ENCODE measurements around the gene TMEM9. TPM values are rescaled to one million over a fixed set of nuclear protein-coding genes. Genes with fewer than 3 reads are reported as not detected.
A peak's percentile ranks its signal among the peaks of the same experiment; 100 is the strongest.
"Not testable (repeated sequence)": the region's sequence is repeated elsewhere in the genome, so short reads cannot be mapped to it uniquely, and the experiment has no call there.

Gene TMEM9
- total RNA-seq, 1 donor from 2014 or later = 55.3 TPM

DNA sequence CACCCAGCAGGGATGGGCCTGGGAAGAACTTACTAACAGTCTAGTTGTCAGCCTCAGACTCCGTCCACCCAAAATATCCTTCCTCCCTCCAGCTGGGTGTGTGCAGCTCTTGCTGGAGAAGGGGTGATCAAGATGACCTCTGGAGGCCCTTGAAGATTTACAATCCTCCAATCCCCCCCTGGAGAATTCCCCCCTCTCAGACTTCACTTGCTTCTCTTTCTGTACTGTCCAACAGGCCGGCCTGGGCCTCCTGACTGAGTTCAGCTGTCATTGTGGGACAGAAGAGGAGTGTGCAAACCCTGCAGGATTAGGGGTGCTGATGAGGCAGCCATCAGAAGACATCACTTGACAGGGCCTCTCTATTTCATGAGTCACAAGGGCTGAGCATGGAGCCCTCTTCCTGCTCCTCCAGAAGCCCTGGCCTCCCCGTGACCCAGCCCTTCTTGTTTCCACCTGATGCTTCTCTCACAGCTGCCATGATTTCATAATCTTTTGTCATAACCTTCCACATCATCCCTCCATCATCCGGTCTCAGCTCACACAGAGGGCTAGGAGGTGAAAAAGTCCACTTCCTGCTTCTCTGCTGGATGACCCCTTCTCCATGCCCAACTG is 18.8 kb upstream of the TMEM9 start:
- DNase-seq (ENCODE audit: low spot score) = no peak

DNA sequence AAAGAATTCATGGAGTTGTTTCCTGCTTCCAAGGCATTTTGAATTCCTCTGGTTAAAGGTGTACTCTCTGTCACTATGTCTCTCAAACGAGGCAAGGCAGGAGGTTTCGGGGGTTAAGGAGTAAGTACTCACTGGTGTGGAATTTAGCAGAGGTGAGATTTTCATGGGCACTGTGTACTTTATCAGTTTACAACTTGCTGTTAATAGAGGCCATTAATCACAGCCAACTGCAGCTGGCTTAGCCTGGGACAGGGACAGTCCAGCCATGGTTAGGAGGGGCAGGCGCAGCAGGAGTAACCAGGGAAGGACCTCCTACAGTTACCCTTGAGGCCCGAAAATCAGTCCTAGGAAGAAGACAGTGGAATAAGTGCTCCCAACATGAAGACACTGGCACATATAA is 18.1 kb upstream of the TMEM9 start:
- no peak for DNase-seq (ENCODE audit: low spot score)

DNA sequence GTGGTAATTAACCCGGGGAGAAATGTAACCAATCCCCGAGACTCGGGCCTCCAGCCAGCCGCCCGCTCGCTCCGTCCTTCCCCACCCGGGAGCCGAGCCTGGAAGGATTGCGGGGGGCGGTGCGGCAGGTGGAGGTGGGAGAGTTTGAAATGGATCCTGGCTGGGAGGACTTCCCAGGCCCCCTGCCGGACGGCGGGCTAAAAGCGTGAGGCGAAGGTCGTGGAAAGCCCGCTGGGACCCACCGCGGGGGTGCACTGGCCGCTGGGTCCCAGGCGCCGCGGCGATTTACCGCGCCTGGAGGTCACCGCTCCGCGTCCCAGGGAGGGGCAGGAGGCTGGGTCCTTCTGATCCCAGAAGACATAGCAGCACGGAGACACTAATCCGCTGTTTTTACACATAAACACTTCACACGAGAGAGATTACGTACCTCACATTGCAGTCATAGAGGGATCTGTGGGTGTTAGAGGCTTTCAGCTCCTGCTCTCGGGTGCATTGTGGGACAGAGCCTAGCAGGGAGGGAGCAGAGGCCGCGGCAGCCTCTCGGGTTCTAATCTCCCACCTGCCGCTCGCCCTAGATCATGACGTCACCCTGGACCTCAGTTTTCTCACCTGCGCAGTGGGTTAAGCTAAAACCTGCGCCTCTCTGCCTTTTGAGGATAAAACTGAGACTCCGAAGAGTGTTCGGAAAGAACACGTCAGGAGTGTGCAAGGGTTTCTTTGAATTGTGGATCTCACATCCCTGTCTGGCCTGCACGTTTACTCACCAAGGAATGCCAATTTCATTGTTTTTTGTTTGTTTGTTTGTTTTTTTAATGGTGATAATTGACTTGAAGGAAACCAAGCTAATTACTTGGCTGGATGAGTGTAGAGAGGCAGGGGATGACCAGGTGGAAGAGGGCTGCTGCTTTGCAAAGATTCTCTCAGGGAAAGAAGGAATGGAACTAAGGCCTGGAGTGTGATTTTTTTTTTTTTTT is 17.1 kb upstream of the TMEM9 start:
- no peak for DNase-seq (ENCODE audit: low spot score)

DNA sequence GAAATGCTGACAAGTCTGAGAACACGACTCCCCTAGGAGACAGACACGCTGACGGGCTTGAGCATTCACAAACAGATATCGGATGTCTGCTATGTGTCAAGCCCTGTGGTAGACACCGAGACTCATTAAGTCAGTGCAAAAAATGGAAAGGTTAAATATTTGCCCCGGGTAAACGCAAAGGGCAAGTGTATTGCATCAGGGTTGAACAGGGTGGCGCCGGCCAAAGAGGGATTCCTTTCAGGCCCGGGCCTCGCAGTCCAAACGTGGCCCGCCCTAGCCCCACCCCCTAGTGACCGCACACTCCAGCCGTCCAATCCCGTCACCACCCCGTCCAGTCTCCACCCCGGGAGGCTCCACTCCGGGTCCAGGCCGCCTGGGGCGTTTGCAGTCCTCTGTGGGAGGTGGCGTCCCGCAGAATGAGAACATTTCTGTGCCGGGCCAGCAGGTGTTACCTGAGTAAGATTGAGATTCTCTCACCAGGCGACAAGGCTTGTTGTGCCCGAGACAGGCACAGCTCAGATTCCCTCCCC is 16.3 kb upstream of the TMEM9 start:
- DNase-seq (ENCODE audit: low spot score) = peak; percentile 96

DNA sequence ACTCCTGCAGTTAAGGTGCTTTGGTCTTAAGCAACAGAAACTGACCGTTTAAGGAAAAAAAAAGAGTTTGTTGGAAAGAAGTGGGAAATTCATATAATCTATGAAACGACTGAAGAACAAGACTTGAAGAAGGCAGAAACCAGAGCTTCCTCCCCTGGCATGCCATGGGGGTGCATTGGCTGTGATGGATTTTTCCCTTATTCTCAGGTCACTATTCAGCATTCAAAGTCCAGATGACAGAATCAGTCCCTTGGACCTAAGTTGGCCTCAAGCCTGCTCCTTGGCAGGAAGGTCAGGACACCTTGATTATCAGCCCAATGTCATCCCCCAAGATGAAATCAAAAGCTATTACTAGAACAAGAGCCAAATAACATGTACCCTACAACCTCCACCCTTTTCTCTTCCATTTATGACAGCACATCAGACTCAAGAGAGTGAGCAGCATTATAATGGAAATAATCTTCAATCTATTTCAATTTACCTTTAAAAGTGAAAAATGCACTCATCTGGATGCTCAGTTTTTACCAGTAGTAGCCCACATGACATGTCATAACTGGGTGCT is 15.8 kb upstream of the TMEM9 start:
- no peak for DNase-seq (ENCODE audit: low spot score)

DNA sequence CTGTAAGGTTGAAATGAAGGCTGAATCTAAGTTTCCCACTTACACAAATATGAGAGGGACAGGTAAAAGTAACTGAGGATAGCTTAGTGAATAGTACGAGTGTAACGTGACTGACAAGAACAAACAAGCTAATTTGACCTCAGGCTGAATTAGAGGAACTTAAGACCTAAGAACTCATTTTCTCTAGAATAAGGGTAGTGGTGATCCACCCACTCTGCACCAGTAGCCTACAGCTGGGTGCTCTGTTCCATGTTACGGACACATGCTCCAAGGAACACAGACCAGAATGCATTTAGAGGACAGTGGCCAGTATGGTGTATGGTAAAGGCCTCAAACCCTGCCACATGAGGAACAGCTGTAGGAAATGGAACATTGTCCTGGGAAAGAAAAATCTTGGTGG is 14.9 kb upstream of the TMEM9 start:
- DNase-seq (ENCODE audit: low spot score) = no peak

DNA sequence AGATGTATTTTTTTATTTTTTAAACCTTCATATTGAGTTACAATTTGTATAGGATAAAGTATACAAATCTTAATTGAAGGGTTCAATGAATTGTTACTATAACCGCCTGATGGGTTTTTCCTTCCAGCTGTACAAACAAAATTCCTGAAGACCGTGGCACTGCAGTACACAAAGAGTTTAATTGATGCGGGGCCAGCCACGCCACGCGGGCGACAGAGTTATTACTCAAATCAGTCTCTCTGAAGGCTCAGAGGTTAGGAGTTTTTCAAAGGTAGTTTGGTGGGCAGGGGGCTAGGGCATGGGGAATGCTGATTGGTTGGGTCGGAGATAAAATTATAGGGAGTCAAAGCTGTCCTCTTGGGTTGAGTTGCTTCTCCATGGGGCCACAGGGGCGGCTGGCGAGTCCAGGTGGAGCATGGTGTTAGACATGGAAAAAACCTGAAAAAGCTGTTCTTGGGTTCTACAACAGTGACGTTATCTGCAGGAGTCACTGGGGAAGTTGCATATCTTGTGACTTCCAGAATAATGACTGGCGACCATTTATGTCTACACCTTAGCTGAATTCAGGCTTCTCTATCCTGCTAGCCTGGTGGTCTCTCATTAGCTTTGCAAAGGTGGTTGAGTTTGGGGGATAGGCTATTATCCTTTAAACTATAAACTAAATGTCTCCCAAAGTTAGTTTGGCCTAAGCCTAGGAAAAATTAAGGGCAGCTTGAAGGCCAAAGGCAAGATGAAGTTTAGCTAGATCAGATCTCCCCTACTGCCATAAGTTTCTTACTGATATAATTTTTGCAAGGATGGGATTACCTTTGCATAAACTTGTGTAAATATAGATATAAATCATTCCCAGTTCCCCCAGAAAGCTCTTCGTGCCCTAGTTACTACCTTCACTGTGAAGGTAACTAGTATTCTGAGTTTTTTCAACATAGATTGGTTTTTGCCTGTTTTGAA is 13.0 kb upstream of the TMEM9 start:
- no peak for DNase-seq (ENCODE audit: low spot score)

DNA sequence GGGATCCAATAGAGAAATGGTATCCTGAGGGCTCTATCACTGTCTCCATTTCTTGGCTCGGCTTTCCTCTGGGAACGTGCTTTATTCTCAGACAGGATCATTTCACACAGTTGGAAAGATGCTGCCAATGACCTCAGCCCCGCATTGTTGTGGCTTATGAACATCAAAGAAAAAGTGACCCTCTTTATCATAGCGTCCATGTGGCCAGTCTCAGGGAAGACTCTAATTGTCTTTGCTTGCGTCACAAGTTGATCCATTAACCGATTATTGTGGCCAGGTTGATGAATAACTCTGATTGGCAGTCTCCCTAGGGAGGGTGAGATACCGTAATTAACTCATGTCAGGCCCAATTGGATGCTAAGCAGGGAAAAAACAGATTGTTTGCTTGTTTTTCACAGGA is 10.4 kb upstream of the TMEM9 start:
- DNase-seq (ENCODE audit: low spot score) = no peak

DNA sequence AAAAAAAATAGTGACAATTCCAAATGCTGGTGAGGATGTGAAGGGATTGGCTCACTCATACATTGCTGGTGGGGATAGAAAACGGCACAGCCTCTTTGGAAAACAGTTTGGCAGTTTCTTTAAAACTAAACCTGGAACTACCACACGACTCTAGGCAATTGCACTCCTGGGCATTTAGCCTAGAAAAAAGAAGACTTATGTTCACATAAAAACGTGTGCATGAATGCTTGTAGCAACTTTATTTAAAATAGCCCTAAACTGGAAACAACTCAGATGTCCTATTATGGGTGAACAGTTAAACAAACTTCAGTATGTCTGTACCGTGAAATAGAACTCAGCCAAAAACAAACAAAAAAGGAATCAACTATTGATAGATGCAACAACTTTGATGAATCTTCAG is 9.4 kb upstream of the TMEM9 start:
- DNase-seq (ENCODE audit: low spot score) = no peak

DNA sequence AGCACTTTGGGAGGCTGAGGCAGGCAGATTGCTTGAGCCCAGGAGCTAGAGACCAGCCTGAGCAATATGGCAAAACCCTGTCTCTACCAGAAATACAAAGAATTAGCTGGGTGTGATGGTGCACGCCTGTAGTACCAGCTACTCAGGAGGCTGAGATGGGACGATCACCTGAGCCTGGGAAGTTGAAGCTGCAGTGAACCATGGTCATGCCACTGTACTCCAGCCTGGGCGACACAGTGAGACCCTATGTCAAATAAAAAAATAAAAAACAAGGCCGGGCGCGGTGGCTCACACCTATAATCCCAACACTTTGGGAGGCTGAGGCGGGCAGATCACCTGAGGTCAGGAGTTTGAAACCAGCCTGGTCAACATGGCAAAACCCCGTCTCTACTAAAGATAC is 8.8 kb upstream of the TMEM9 start:
- DNase-seq (ENCODE audit: low spot score) = not testable (repeated sequence)

DNA sequence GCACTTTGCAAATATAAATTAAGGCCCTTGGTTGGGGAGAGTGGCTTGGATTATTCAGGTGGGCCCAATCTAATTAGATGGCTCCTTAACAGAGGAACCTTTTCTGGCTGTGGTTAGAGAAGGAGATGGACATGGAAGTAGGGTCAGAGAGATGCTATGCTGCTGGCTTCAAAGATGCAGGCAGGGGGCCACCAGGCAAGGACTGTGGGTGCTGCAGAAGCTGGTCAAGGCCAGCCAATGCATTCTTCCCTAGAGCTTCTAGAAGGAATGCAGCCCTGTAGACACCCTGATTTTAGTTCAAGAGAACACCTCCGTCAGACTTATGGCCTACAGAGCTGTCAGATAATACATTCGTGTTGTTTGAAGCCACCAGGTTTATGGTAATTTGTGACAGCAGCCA is 3.7 kb upstream of the TMEM9 start:
- DNase-seq (ENCODE audit: low spot score) = no peak

DNA sequence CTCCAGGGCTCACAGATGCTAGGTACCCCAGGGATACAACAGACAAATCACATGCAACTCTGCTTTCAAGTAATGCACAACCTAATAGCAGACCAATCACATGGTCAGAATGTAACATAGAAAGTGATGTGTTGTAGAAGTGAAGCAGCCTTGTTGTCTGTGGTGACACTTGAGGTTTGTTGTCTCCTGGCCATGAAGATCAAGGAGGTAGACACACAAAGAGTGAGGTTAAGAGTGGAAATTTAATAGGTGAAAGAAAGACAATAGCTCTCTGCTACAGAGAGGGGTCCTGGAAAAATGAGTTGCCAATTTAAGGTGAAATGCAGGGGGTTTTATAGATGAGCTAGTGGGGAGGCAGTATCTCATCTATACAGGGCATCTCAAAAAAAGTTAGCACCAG is 2.5 kb upstream of the TMEM9 start:
- DNase-seq (ENCODE audit: low spot score) = no peak

DNA sequence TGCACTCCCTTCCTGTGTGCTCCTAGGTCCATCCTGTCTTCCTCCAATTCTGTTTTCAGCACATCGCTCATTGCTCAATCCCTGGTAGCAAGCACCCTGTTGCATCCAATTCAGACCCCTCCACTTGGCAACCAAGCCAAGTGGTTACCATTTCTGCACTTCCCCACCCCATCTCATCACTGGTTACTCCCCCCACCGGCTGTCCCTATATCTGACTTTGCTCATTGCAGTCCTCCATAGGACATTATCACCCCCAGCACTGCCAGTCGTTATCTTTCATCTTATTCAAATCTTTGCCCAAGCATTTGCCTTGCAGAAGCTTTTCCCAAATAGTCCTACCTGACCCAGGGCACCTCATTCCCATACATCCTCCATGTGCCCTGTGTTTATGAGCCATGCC is 2.1 kb upstream of the TMEM9 start:
- DNase-seq (ENCODE audit: low spot score) = no peak

DNA sequence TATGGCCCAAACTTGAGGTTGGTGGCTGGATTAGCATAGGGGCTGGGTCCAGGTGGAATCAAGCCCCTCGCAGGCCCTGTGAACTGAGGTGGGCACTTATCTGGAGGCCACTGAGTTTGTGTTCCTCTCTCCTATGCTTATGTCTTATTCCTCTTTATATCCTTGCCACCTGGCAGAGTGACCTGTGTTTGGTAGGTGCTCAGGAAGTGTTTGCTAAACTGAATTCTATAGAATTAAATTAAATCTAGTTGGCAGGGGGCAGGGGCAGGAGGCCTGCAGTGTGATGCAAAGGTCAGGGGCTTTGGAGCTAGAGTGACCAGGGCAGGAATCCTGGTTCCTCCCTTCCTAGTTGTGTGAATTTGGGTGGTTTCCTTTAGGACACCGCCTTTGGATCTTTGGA is 1.1 kb upstream of the TMEM9 start:
- DNase-seq (ENCODE audit: low spot score) = no peak

DNA sequence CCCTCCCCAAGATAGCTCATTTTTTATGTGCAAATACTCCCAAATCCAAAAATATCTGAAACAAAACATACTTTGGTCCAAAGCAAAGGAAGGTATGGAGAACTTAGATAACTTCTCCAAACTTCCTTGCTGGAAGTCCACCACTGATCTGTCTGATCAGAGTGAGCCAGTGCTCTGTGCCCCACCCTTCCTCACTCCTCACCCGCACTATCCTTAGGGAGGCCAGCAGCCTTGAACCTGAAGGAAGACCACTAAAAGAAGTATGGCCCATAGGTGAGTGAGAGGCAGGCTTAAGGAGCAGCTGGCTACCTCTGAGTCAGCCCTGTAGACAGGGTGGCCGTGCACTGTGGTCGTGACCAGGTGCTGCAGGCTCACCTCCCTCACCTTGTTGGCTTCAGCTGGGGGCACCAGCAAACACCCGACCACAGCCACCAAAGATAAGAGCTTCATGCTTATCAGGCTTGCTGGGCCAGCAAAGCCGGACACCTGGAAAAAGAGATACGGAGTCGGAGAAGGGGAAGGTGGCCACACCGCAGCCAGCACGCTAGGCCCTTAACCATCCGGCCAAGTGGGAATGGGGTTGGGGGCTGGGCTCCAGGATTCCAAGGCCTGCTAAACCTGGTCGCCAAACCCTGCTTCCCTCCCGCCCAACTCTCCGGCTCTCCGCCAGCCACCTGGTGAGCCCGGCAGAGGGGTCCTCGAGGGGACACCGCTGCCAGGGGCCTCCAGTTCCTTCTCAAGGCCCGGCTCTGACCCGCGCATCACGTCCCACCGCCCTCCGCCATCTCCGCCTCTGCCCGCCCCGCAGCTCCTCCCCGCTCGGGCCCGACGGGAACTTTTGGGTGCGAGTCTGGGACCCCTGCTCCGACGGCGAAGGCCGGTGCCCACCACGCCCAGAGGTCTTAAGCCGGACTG is 543 bp downstream of the TMEM9 start:
- DNase-seq (ENCODE audit: low spot score) = no peak

DNA sequence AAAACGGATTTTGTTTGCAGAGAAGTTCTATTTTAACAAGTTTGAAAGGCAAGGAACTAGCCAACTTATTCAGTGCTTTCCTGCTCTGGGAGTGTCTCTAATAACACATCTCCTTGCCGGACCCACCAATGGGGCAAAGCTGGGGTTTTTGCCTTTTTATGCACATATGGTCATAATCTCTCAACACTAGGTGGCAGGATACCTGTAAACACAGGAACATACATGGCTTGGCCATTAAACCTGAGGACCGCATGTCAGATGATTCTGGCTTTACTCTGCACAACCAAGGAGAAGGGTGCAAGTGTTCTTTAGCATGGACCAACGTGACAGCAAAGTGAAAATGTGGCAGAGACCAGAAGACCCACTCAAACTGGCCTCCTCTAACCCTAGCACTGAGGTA is 4.9 kb downstream of the TMEM9 start:
- DNase-seq (ENCODE audit: low spot score) = no peak

DNA sequence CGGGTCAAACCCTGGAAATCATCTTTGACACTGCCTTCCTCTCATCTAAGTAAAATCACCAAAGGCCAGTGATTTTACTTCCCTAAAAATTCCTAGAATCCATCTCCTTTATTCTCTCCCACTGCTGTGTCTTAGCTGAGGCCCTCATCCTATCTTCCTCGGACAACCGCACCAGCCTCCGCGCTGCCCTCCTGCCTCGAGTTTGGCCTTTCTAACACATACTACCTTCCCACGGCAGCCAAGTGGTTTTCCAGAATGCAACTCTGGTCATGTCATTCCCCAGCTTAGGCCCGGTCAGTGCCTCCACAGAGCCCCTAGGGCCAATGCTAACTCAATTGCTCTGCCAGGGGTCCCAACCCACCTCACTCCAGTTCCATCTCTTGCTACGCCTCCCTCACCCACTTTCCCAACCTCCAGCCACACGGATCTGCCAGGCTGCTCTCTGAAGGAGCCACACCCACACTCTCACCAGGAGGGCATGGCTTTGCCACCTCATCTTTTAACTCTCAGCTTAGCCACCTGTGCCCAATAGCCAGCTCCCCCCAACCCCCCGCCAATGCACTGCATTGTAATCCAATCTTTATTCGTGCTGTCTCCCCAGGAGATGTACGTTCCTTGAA is 6.8 kb downstream of the TMEM9 start:
- no peak for DNase-seq (ENCODE audit: low spot score)

DNA sequence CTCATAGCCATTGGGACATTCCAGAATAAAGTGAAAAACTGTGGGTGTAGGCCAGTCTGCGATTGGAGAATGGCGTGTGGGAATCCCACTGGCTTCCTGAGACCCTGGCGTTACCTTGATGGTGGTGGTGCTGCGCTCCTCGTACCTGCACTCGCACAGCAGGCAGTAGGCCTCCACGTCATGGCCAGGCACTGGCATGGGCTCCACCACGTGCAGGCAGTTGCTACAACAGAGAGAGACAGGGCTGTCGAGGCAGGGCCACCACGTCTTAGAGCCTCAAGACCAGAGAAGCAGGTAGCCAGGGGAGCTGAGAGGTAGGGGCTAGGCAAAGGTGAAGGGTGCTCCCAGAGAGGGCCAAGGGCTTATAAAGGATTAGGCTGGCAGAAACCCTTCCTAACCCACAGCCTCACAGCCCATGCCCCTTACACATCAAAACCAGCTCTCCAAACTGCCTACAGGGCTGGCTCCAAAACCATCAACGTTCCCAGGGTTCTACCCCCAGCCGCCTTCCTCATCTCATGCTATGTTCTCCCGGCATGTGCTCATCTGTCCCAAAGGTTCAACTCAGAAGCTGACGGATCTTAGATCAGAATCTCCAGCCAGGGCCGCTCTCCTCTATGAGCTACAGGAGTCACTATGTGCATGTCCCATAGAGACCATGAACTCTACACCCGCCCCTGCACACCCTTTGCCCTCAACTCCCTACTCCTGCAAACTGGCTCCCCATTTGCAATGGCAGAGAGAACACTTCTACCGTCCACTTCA is 7.5 kb downstream of the TMEM9 start:
- DNase-seq (ENCODE audit: low spot score) = no peak

DNA sequence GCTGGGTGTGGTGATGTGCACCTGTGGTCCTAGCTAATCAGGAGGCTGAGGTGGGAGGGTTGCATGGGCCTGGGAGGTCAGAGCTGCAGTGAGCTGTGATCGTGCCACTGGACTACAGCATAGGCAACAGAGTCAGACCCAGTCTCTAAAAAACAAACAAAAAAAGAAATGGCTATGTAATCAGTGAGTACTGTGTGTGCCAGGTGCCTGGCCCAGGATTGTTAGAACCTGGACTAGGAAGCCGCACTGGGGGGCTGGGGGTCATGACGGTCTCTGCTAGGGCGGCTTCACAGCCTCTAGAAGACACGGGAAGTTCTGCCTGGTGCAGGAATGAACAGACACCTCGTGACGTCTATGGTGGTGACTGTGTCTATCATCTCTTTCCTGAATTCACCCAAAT is 8.5 kb downstream of the TMEM9 start:
- no peak for DNase-seq (ENCODE audit: low spot score)

Data from ureter (tissue), 1 donor.